A549 treated with Hydrocortisone at 1 μM for 4 hours (cell line): ENCODE data around the gene ALCAM. TPM values are rescaled to one million over a fixed set of nuclear protein-coding genes. Genes with fewer than 3 reads are reported as not detected.

Experiments
- total RNA-seq: library from RNA; stranded (reverse); fragments of 200-300 nt; extraction: Qiagen RNA extraction; gene quantifications from 5 replicates; pipeline ENCODE4 v1.2.3, GENCODE V29; 2022

The ALCAM gene
- 70.4 to 119 TPM (median 97.2 TPM) in 5 replicates for total RNA-seq

GRCh38 chr3:105366326-105367062, at the start of gene ALCAM:
TSS of gene ALCAM (plus strand) at chr3:105366909.

